ENCODE results near the gene MTSS2.
"Not testable (repeated sequence)": the region's sequence is repeated elsewhere in the genome, so short reads cannot be mapped to it uniquely, and the experiment has no call there.

The MTSS2 gene

GRCh38 chr16:70675851-70676513 is 9.9 kb downstream of the MTSS2 start:
- no peak for DNase-seq (ENCODE audit: low read depth in 4 of 4, low spot score in 1 of 4)

- no peak for DNase-seq (ENCODE audit: low read depth in 4 of 4, low spot score in 1 of 4)
Observed at GRCh38 chr16:70674221-70675014, 11.4 kb downstream of the MTSS2 start.

- DNase-seq (ENCODE audit: low read depth in 4 of 4, low spot score in 1 of 4): not testable (repeated sequence)
Observed at GRCh38 chr16:70670938-70671337, 14.9 kb downstream of the MTSS2 start.

- no peak for DNase-seq (ENCODE audit: low read depth in 4 of 4, low spot score in 1 of 4)
Observed at GRCh38 chr16:70670175-70670574, 15.7 kb downstream of the MTSS2 start.

- DNase-seq (ENCODE audit: low read depth in 4 of 4, low spot score in 1 of 4): no peak
Observed at GRCh38 chr16:70665806-70666735, 19.8 kb downstream of the MTSS2 start.

GRCh38 chr16:70665113-70665694 is 20.6 kb downstream of the MTSS2 start:
- no peak for DNase-seq (ENCODE audit: low read depth in 4 of 4, low spot score in 1 of 4)

- DNase-seq (ENCODE audit: low read depth in 4 of 4, low spot score in 1 of 4): no peak
Observed at GRCh38 chr16:70664325-70665112, 21.3 kb downstream of the MTSS2 start.

GRCh38 chr16:70663524-70664324 is 22.1 kb downstream of the MTSS2 start:
- DNase-seq (ENCODE audit: low read depth in 4 of 4, low spot score in 1 of 4): no peak

- DNase-seq (ENCODE audit: low read depth in 4 of 4, low spot score in 1 of 4): no peak
Observed at GRCh38 chr16:70662991-70663523, 22.8 kb downstream of the MTSS2 start.

- no peak for DNase-seq (ENCODE audit: low read depth in 4 of 4, low spot score in 1 of 4)
Observed at GRCh38 chr16:70661918-70662641, 23.8 kb downstream of the MTSS2 start.

- DNase-seq (ENCODE audit: low read depth in 4 of 4, low spot score in 1 of 4): no peak
Observed at GRCh38 chr16:70661534-70661917, 24.3 kb downstream of the MTSS2 start.

GRCh38 chr16:70660672-70661350 is 25.0 kb downstream of the MTSS2 start:
- DNase-seq (ENCODE audit: low read depth in 4 of 4, low spot score in 1 of 4): no peak

- no peak for DNase-seq (ENCODE audit: low read depth in 4 of 4, low spot score in 1 of 4)
Observed at GRCh38 chr16:70659953-70660671, 25.7 kb downstream of the MTSS2 start.

GRCh38 chr16:70659546-70659945 is 26.3 kb downstream of the MTSS2 start:
- no peak for DNase-seq (ENCODE audit: low read depth in 4 of 4, low spot score in 1 of 4)

- DNase-seq (ENCODE audit: low read depth in 4 of 4, low spot score in 1 of 4): no peak
Observed at GRCh38 chr16:70658921-70659320, 26.9 kb downstream of the MTSS2 start.

- DNase-seq (ENCODE audit: low read depth in 4 of 4, low spot score in 1 of 4): no peak
Observed at GRCh38 chr16:70657956-70658355, 27.9 kb downstream of the MTSS2 start.

GRCh38 chr16:70656712-70657263 is 29.1 kb downstream of the MTSS2 start:
- no peak for DNase-seq (ENCODE audit: low read depth in 4 of 4, low spot score in 1 of 4)
